Daoy (cell line): ENCODE data around the gene ARF6. TPM values are rescaled to one million over a fixed set of nuclear protein-coding genes. Genes with fewer than 3 reads are reported as not detected.

Experiments
- DNase-seq: peaks from one replicate; pipeline ENCODE4 v3.0.0-alpha.2; 2015; ENCODE audit warnings: low read depth
- total RNA-seq: library from RNA; depleted of rRNA; stranded (reverse); fragments of >200 nt; shearing (Covaris generic); gene quantifications from 2 replicates; pipeline ENCODE4 v1.2.3, GENCODE V29; 2014; rRNA removed

Gene ARF6
- total RNA-seq, 1 experiment from 2014 or later, result 63.9 TPM

- no peak for DNase-seq
Measured at GRCh38 chr14:49940808-49941421, 48.0 kb downstream of the ARF6 start.

- DNase-seq, result no peak
Measured at GRCh38 chr14:49942090-49942489, 49.2 kb downstream of the ARF6 start.

GRCh38 chr14:49944501-49944900, 51.6 kb downstream of the ARF6 start:
- no peak for DNase-seq

GRCh38 chr14:49945448-49946319, 52.8 kb downstream of the ARF6 start:
- DNase-seq, result no peak

Other genes starting within 250 kb of the ARF6 start
- 47.0 and 60.2 TPM in 2 replicates for gene POLE2, start 204.9 kb upstream of the ARF6 start, total RNA-seq
- gene KLHDC1, start 200.0 kb upstream of the ARF6 start, total RNA-seq, result 0.33 and 0.51 TPM in 2 replicates
- 41.5 and 42.5 TPM in 2 replicates for gene KLHDC2, start 124.9 kb upstream of the ARF6 start, total RNA-seq
- gene NEMF, start 40.3 kb upstream of the ARF6 start, total RNA-seq, result 68.1 and 69.6 TPM in 2 replicates
- gene VCPKMT, start 223.5 kb downstream of the ARF6 start, total RNA-seq, result 14.5 and 18.8 TPM in 2 replicates